Endothelial cell (in vitro differentiated cells): ENCODE results near the gene PRPS1L1. TPM values are rescaled to one million over a fixed set of nuclear protein-coding genes. Genes with fewer than 3 reads are reported as not detected.

ENCODE experiments used
- DNase-seq: peaks from one replicate; pipeline ENCODE4 v3.0.0; 2021; ENCODE audit warnings: low spot score
- H3K27ac Mint-ChIP-seq: one replicate; pipeline ENCODE4 v1.8.0; 2021; ENCODE audit warnings: mixed read lengths, inconsistent platforms; ENCODE audit not compliant: unreplicated experiment
- H3K27me3 Mint-ChIP-seq: one replicate; pipeline ENCODE4 v1.8.0; 2021; ENCODE audit warnings: mild to moderate bottlenecking, moderate library complexity, mixed read lengths, inconsistent platforms; ENCODE audit not compliant: unreplicated experiment
- H3K36me3 Mint-ChIP-seq: one replicate; pipeline ENCODE4 v1.8.0; 2021; ENCODE audit warnings: mild to moderate bottlenecking, low read depth, mixed read lengths, inconsistent platforms; ENCODE audit not compliant: unreplicated experiment
- H3K4me1 Mint-ChIP-seq: one replicate; pipeline ENCODE4 v1.8.0; 2021; ENCODE audit warnings: mild to moderate bottlenecking, mixed read lengths, inconsistent platforms; ENCODE audit not compliant: unreplicated experiment
- H3K4me3 Mint-ChIP-seq: one replicate; pipeline ENCODE4 v1.8.0; 2021; ENCODE audit warnings: mild to moderate bottlenecking, mixed read lengths, inconsistent platforms; ENCODE audit not compliant: unreplicated experiment
- H3K9me3 Mint-ChIP-seq: one replicate; pipeline ENCODE4 v1.8.0; 2021; ENCODE audit warnings: mixed read lengths, inconsistent platforms; ENCODE audit not compliant: unreplicated experiment
- total RNA-seq: library from RNA; stranded (reverse); fragmentation: NEBNext Ultra II Directional; extraction: Animal tissue kit (Norgen Biotek cat#: 25700); gene quantifications from one replicate; pipeline ENCODE4 v1.2.1, GENCODE V29; 2021; ENCODE audit not compliant: unreplicated experiment
- TF ChIP-seq, protein P1 (sequence below): fragments of 200-600 bp; sonication (generic); IDR thresholded peaks from one replicate; pipeline ENCODE4 v1.5.0; 2021; ENCODE audit warnings: antibody characterized with exemption; ENCODE audit not compliant: unreplicated experiment

PRPS1L1 gene
- total RNA-seq, 1 donor from 2014 or later = not detected

DNA sequence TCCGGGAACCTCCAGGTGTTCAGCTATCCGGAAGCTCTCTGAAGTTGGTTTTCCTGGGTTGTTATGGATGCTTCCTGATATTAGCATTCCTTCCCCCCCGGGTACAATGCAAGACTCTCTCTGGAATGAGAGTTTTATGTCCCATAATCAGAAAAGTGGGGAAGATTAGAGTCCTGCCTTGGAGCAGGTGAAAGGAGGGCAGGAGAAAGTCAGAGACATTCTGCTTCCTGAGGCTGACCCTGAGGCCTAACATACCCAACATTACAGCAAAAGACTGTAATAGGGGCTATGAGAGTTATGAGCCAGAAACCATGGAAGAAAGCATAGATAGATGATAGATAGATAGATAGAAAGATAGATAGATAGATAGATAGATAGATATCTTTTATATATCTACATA, 36.9 kb downstream of the PRPS1L1 start:
- Mint-ChIP-seq H3K27ac (no peak overlapping the region), H3K4me1 (peaks cover 5% of the 10 kb centered on the region), H3K27me3 (no peaks in the 10 kb centered on the region), H3K4me3 (no peak overlapping the region), H3K9me3 (no peaks in the 10 kb centered on the region), H3K36me3 (no peaks in the 10 kb centered on the region)
- DNase-seq = no peak
- TF ChIP-seq, protein P1, sequence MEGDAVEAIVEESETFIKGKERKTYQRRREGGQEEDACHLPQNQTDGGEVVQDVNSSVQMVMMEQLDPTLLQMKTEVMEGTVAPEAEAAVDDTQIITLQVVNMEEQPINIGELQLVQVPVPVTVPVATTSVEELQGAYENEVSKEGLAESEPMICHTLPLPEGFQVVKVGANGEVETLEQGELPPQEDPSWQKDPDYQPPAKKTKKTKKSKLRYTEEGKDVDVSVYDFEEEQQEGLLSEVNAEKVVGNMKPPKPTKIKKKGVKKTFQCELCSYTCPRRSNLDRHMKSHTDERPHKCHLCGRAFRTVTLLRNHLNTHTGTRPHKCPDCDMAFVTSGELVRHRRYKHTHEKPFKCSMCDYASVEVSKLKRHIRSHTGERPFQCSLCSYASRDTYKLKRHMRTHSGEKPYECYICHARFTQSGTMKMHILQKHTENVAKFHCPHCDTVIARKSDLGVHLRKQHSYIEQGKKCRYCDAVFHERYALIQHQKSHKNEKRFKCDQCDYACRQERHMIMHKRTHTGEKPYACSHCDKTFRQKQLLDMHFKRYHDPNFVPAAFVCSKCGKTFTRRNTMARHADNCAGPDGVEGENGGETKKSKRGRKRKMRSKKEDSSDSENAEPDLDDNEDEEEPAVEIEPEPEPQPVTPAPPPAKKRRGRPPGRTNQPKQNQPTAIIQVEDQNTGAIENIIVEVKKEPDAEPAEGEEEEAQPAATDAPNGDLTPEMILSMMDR = no peak

DNA sequence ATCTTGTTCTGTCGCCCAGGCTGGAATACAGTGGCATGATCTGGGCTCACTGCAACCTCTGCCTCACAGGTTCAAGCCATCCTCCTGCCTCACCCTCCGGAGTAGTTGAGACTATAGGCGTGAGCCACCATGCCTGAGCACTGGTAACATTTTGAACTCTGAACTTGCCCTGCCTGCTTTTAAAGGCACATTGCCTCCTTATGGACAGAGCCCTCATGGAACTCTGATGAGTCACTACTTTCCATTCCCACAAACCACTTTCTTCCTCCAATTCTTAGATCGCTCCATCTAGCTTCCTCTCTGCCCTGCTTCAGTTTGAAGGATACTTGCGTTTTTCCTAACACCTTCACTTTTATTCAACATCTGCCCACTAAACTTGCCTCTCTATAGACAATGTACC, 38.1 kb downstream of the PRPS1L1 start:
- Mint-ChIP-seq H3K27me3 (no peaks in the 10 kb centered on the region), H3K4me3 (no peak overlapping the region), H3K27ac (peak overlapping the region; percentile 33), H3K9me3 (no peaks in the 10 kb centered on the region), H3K4me1 (peaks cover 5% of the 10 kb centered on the region), H3K36me3 (no peaks in the 10 kb centered on the region)
- TF ChIP-seq, protein P1 = no peak
- DNase-seq = no peak

DNA sequence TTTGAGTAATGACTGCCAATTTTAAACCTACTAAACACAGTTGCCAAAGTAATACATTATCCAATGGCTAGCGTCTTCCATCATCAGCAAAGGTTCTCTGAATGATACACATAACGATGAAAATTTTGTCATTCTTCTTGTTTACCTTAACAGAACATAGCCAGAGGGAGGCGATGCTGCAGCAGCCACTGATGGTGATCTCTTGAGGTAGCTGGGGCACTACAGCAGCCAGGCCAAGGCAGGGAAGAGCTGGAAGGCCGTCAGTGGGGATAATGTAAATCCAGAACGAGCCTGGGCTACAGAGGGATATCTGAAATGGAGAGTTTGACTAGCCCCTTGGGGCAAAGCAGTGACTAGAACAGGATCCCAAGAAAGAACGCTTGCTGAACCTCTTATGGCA, 38.8 kb downstream of the PRPS1L1 start:
- no peaks in the 10 kb centered on the region for H3K9me3 Mint-ChIP-seq
- peaks cover 5% of the 10 kb centered on the region for H3K4me1 Mint-ChIP-seq
- H3K27ac Mint-ChIP-seq = no peak overlapping the region
- H3K27me3 Mint-ChIP-seq = no peaks in the 10 kb centered on the region
- TF ChIP-seq, protein P1 = no peak
- DNase-seq = no peak
- H3K4me3 Mint-ChIP-seq = no peak overlapping the region
- no peaks in the 10 kb centered on the region for H3K36me3 Mint-ChIP-seq

DNA sequence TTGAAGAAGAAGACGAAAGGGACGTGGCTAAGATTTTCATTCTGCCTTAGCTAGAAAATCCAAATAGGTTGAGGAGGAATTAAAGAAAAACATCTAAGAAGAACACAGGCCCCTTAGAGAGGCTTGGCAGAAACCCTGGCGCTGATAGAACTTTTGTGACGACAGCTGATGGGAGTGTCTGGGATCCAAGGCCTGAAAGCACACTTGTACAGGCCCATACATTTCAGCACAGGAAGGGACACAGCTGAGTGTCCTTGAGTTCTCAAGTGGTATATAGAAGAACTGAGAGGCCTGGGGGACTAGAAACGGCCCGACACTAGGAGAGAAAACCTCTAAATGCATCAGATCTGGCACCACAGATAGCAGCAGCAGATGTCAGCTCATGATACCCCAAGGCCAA, 39.5 kb downstream of the PRPS1L1 start:
- TF ChIP-seq, protein P1 = no peak
- Mint-ChIP-seq H3K36me3 (no peaks in the 10 kb centered on the region), H3K4me3 (no peak overlapping the region), H3K9me3 (no peaks in the 10 kb centered on the region), H3K4me1 (peaks cover 5% of the 10 kb centered on the region), H3K27ac (no peak overlapping the region), H3K27me3 (no peaks in the 10 kb centered on the region)
- no peak for DNase-seq

DNA sequence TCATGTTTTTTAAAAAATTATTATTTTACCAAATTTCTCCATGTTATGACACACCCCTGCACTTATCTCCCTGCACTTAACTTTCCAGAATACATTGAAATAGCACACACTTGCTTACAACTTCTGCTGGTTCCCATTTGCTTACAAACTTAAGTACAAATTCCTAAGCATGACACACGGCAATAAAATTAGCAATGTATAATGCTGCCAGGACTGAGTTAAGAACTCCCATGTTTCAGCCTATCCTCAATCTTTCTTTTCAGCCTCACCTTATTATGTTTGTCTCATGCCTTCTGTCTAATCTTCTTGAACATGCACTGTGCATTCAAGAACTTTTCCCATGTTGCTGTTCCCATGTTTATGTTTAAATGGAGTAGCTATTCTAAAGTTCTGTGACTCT, 40.8 kb downstream of the PRPS1L1 start:
- H3K27ac Mint-ChIP-seq = no peak overlapping the region
- no peaks in the 10 kb centered on the region for H3K27me3 Mint-ChIP-seq
- no peaks in the 10 kb centered on the region for H3K36me3 Mint-ChIP-seq
- TF ChIP-seq, protein P1 = no peak
- no peak for DNase-seq
- H3K9me3 Mint-ChIP-seq = no peaks in the 10 kb centered on the region
- H3K4me1 Mint-ChIP-seq = peaks cover 5% of the 10 kb centered on the region
- no peak overlapping the region for H3K4me3 Mint-ChIP-seq
